Stomach (tissue), 9 donors: Measurements from ENCODE around the gene DEK. TPM values are rescaled to one million over a fixed set of nuclear protein-coding genes. Genes with fewer than 3 reads are reported as not detected.

Experiments used
- DNase-seq, 2 donors: peaks; one replicate each; pipeline versions ENCODE4 v3.0.0 to v3.0.0-alpha.2; 2013 to 2019
- H3K27ac ChIP-seq, 5 donors: fragments of 200-600 bp in 4 of 5; sonication (generic) in 4 of 5; one replicate each; pipeline ENCODE4 v1.5.1; 2013 to 2019; ENCODE audit warnings: mild to moderate bottlenecking in 1 of 5, moderate library complexity in 1 of 5
- H3K27me3 ChIP-seq, 3 donors: fragments of 200-600 bp; sonication (generic); one replicate each; pipeline ENCODE4 v1.5.1; 2017 to 2019; ENCODE audit warnings: mixed run types in 1 of 3
- H3K36me3 ChIP-seq, 4 donors: fragments of 200-600 bp; sonication (generic); 1 replicate in 3 of 4; 2 replicates in 1 of 4; pipeline ENCODE4 v1.5.1; 2016 to 2019
- H3K4me1 ChIP-seq, 4 donors: fragments of 200-600 bp; sonication (generic); one replicate each; pipeline ENCODE4 v1.5.1; 2016 to 2019
- H3K4me3 ChIP-seq, 4 donors: fragments of 200-600 bp; sonication (generic) in 3 of 4; one replicate each; pipeline ENCODE4 v1.5.1; 2016 to 2019; ENCODE audit warnings: mild to moderate bottlenecking in 1 of 4
- H3K9me3 ChIP-seq, 4 donors: fragments of 200-600 bp; sonication (generic); one replicate each; pipeline ENCODE4 v1.5.1; 2016 to 2019
- EP300 ChIP-seq: sonication (generic); formaldehyde crosslinking; IDR thresholded peaks from one replicate; pipeline ENCODE4 v1.6.1; 2017; ENCODE audit warnings: antibody characterized with exemption
- POLR2A ChIP-seq, 4 donors: fragments of 450-650 bp; IDR thresholded peaks; one replicate each; pipeline ENCODE4 v1.6.1; 2016; ENCODE audit warnings: antibody characterized with exemption in 4 of 4, control low read depth in 2 of 4, mild to moderate bottlenecking in 1 of 4, moderate library complexity in 1 of 4
- POLR2AphosphoS5 ChIP-seq, 3 donors: sonication (generic); formaldehyde crosslinking; IDR thresholded peaks; one replicate each; pipeline ENCODE4 v1.6.1; 2016; ENCODE audit warnings: antibody characterized with exemption in 3 of 3
- WGBS, 5 donors: extraction: QIAGEN DNeasy Blood & Tissue Kit in 3 of 5; methylation state at CpG; one replicate each; pipeline versions ENCODE4 v1.1.5 to v1.1.7; 2013 to 2018; 5-methylcytosine and 5-hydroxymethylcytosine counted together
- intact Hi-C: fragments of 100-400 bp; cut with DNase I; formaldehyde crosslinking; loops from one replicate; pipeline ENCODE4 v1.15.1; 2023; ENCODE audit warnings: low total_unique reads
- polyA plus RNA-seq, 3 donors: library from polyadenylated mRNA; stranded (reverse); fragments of 200-250 nt; gene quantifications; one replicate each; pipeline ENCODE4 v1.2.3, GENCODE V29; 2013
- total RNA-seq, 5 donors: library from RNA; depleted of rRNA; stranded (reverse); fragments of >200 nt; gene quantifications; one replicate each; pipeline versions ENCODE4 v1.1.0 to v1.2.3, GENCODE V29; 2014 to 2016
- TF ChIP-seq, protein P1 (sequence below), 7 experiments: fragments of 450-650 bp in 4 of 7; fragments of 200-600 bp in 3 of 7; sonication (generic) in 3 of 7; IDR thresholded peaks; one replicate each; pipeline ENCODE4 v1.5.1; 2016 to 2019; ENCODE audit warnings: antibody characterized with exemption in 7 of 7, control low read depth in 2 of 7, mild to moderate bottlenecking in 1 of 7
- donor health status: healthy with polysubstance abuse.
- donor health status: Bipolar disorder and iron deficiency.
- donor health status: healthy.

DEK gene
- total and polyA plus RNA-seq, 8 donors, result 35.4 to 189 (median 112) TPM

- WGBS, 5 donors, result 92 to 94% (median 93%) methylated on average over 10 of the region's 10 CpGs
- TF ChIP-seq POLR2AphosphoS5 (IDR thresholded peaks at IDR 0.05) (no peak), EP300 (no peak)
- intact Hi-C loops, result no loop called here
- DNase-seq, result no peak
- H3K27me3 ChIP-seq, result no peaks in the 10 kb centered on the region
- no peak overlapping the region for H3K27ac ChIP-seq
- no peaks in the 10 kb centered on the region for H3K9me3 ChIP-seq
- no peak overlapping the region for H3K4me3 ChIP-seq
- peaks cover 0 to 43% (median 20%) of the 10 kb centered on the region in 4 donors for H3K36me3 ChIP-seq
- H3K4me1 ChIP-seq, result peaks cover 0 to 12% (median 3%) of the 10 kb centered on the region in 4 donors
Measured at GRCh38 chr6:18187701-18188100, 76.6 kb downstream of the DEK start.

- no peak for TF ChIP-seq POLR2AphosphoS5 (IDR thresholded peaks at IDR 0.05)
- TF ChIP-seq POLR2A (IDR thresholded peaks at IDR 0.05), result no peak
- TF ChIP-seq EP300, result no peak
- TF ChIP-seq, protein P1, sequence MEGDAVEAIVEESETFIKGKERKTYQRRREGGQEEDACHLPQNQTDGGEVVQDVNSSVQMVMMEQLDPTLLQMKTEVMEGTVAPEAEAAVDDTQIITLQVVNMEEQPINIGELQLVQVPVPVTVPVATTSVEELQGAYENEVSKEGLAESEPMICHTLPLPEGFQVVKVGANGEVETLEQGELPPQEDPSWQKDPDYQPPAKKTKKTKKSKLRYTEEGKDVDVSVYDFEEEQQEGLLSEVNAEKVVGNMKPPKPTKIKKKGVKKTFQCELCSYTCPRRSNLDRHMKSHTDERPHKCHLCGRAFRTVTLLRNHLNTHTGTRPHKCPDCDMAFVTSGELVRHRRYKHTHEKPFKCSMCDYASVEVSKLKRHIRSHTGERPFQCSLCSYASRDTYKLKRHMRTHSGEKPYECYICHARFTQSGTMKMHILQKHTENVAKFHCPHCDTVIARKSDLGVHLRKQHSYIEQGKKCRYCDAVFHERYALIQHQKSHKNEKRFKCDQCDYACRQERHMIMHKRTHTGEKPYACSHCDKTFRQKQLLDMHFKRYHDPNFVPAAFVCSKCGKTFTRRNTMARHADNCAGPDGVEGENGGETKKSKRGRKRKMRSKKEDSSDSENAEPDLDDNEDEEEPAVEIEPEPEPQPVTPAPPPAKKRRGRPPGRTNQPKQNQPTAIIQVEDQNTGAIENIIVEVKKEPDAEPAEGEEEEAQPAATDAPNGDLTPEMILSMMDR (IDR thresholded peaks at IDR 0.05), result no peak
- no peak for DNase-seq
- H3K27ac ChIP-seq, result no peak overlapping the region
- H3K27me3 ChIP-seq, result no peaks in the 10 kb centered on the region
- no peaks in the 10 kb centered on the region for H3K9me3 ChIP-seq
- WGBS, 5 donors, result 87 to 92% (median 89%) methylated on average over 4 of the region's 4 CpGs
- H3K36me3 ChIP-seq, result peaks cover 3 to 40% (median 16%) of the 10 kb centered on the region in 4 donors
- no peak overlapping the region for H3K4me3 ChIP-seq
- intact Hi-C loops, result no loop called here
- H3K4me1 ChIP-seq, result peaks cover 0 to 12% (median 3%) of the 10 kb centered on the region in 4 donors
Measured at GRCh38 chr6:18186540-18187250, 77.6 kb downstream of the DEK start.

- intact Hi-C loops, result no loop called here
- Histone ChIP-seq H3K4me3 (no peak overlapping the region), H3K4me1 (peaks cover 0 to 12% (median 3%) of the 10 kb centered on the region in 4 donors), H3K9me3 (no peaks in the 10 kb centered on the region), H3K27ac (peak overlapping the region in 1 of 5 donors; percentile 31), H3K36me3 (peaks cover under 1 to 33% (median 10%) of the 10 kb centered on the region in 4 donors), H3K27me3 (no peaks in the 10 kb centered on the region)
- WGBS, 5 donors, result 29 to 54% (median 45%) methylated on average over 2 of the region's 2 CpGs
- DNase-seq, result no peak
- TF ChIP-seq POLR2AphosphoS5 (IDR thresholded peaks at IDR 0.05), result no peak
- no peak for TF ChIP-seq EP300
- TF ChIP-seq, protein P1 (IDR thresholded peaks at IDR 0.05), result no peak
- TF ChIP-seq POLR2A (IDR thresholded peaks at IDR 0.05), result no peak
Measured at GRCh38 chr6:18186033-18186432, 78.3 kb downstream of the DEK start.

DNA sequence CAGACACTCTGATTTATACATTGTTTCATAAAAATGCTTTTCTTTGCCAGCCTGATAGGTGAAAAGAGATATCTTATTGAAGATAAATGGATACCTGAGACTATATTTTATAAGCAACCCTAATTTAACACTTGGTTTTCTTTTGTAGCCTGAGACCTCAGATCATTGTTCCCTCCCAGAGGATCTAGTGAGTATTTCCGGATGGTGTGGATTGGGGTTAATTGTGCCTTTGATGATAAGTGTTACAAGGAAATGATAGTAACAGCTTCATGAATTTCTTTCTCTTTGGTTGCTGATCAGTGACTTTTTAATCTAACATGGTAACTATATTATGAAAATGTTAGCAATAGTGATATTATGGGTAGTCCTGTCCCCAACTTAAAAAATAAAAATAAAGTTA, 78.7 kb downstream of the DEK start:
- intact Hi-C loops, result no loop called here
- H3K27ac ChIP-seq, result no peak overlapping the region
- no peak overlapping the region for H3K4me3 ChIP-seq
- TF ChIP-seq, protein P1 (IDR thresholded peaks at IDR 0.05), result no peak
- TF ChIP-seq POLR2AphosphoS5 (IDR thresholded peaks at IDR 0.05) (no peak), EP300 (no peak), POLR2A (IDR thresholded peaks at IDR 0.05) (no peak)
- no peaks in the 10 kb centered on the region for H3K27me3 ChIP-seq
- peaks cover 0 to 12% (median 3%) of the 10 kb centered on the region in 4 donors for H3K4me1 ChIP-seq
- peaks cover 3 to 31% (median 9%) of the 10 kb centered on the region in 4 donors for H3K36me3 ChIP-seq
- no peak for DNase-seq
- H3K9me3 ChIP-seq, result no peaks in the 10 kb centered on the region
- 38 to 59% (median 46%) methylated on average over 1 of the region's 1 CpG for WGBS, 5 donors

DNA sequence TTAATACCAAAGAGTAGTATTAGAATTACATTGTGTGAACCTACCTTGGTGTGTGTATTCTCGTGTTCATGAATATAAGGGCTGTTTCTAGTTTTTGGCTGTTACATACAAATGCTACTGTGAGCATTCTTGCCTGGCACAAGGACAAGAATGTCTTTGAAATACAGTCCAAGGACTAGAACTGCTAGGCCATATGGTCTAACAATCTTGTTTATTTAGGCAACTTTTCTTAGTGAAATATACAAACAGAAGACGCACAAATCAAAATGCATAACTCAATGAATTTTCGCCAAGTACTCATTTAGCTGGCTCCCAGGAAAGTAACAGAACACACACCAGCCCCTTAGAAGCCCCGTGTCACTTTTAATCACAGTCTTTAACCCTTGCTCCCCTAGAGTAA, 80.6 kb downstream of the DEK start:
- no peak for TF ChIP-seq POLR2A (IDR thresholded peaks at IDR 0.05)
- TF ChIP-seq, protein P1 (IDR thresholded peaks at IDR 0.05), result no peak
- no peak for TF ChIP-seq POLR2AphosphoS5 (IDR thresholded peaks at IDR 0.05)
- TF ChIP-seq EP300, result no peak
- DNase-seq, result peak in 1 of 2 donors; percentile 31
- 24 to 43% (median 38%) methylated on average over 4 of the region's 4 CpGs for WGBS, 5 donors
- intact Hi-C loops, result no loop called here
- peaks cover 0 to 12% (median 3%) of the 10 kb centered on the region in 4 donors for H3K4me1 ChIP-seq
- no peak overlapping the region for H3K27ac ChIP-seq
- peaks cover 3 to 25% (median 12%) of the 10 kb centered on the region in 4 donors for H3K36me3 ChIP-seq
- no peak overlapping the region for H3K4me3 ChIP-seq
- H3K9me3 ChIP-seq, result no peaks in the 10 kb centered on the region
- no peaks in the 10 kb centered on the region for H3K27me3 ChIP-seq
